HL-60 (cell line): Measurements from ENCODE around the gene PDE11A.

Experiments used
- DNase-seq, 2 experiments: peaks; one replicate each; pipeline ENCODE4 v3.0.0-alpha.2; 2010 to 2020; ENCODE audit warnings: low read depth in 1 of 2, low spot score in 1 of 2
- H3K27ac ChIP-seq: fragments of 250-450 bp; sonication (Bioruptor Pico); replicated peaks from 2 replicates; pipeline ENCODE4 v1.5.1; 2020; ENCODE audit warnings: mild to moderate bottlenecking, moderate library complexity
- H3K27me3 ChIP-seq: fragments of 250-450 bp; sonication (Bioruptor Pico); 2 replicates; pipeline ENCODE4 v1.5.1; 2021; ENCODE audit warnings: mild to moderate bottlenecking, moderate library complexity; ENCODE audit not compliant: insufficient read depth, poor library complexity, severe bottlenecking
- H3K4me3 ChIP-seq: replicated peaks from 2 replicates; pipeline ENCODE4 v1.5.1; 2011; ENCODE audit warnings: mild to moderate bottlenecking, control low read depth, low read length; ENCODE audit not compliant: insufficient read depth
- CTCF ChIP-seq: IDR thresholded peaks from one replicate; pipeline ENCODE4 v1.5.1; 2011; ENCODE audit warnings: low read length, control low read depth, inconsistent platforms; ENCODE audit not compliant: insufficient read depth
- GABPA ChIP-seq: IDR thresholded peaks from 2 replicates; pipeline ENCODE4 v1.6.1; 2012; ENCODE audit warnings: low read depth
- POLR2AphosphoS5 ChIP-seq: IDR thresholded peaks from 2 replicates; pipeline ENCODE4 v1.6.1; 2012; ENCODE audit warnings: low read depth
- REST ChIP-seq: IDR thresholded peaks from 2 replicates; pipeline ENCODE4 v1.6.1; 2012; ENCODE audit warnings: low read depth; ENCODE audit not compliant: insufficient replicate concordance
- SPI1 ChIP-seq: IDR thresholded peaks from 2 replicates; pipeline ENCODE4 v1.6.1; 2012; ENCODE audit warnings: low read depth, mild to moderate bottlenecking, borderline replicate concordance

Gene PDE11A

GRCh38 chr2:178106053-178106452 is 33.5 kb upstream of the PDE11A start:
- Histone ChIP-seq H3K27ac (no peak overlapping the region), H3K27me3 (no peaks in the 10 kb centered on the region), H3K4me3 (no peak overlapping the region)
- DNase-seq = no peak
- TF ChIP-seq SPI1 = no peak
- no peak for TF ChIP-seq CTCF
- no peak for TF ChIP-seq REST
- TF ChIP-seq POLR2AphosphoS5 = no peak
- TF ChIP-seq GABPA = no peak

DNA sequence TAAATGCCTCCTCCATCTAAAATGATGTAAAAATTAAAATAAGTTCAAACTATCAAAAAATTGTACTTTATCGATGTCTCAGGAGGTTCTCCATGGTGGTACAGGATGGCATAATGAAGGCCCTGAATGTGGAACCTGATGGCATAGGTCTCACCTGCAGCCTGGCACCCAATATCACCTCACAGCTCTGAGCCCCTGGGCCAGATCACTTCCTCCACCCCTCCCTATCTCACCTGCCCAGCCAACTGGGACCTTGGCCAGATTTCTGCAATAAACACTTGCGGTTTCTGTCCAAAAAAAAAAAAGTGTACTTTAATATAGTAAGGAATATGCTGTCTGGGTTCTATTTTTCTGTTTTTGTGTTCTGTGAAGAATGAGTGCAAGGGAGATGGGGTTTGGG is 33.0 kb upstream of the PDE11A start:
- Histone ChIP-seq H3K27me3 (no peaks in the 10 kb centered on the region), H3K4me3 (no peak overlapping the region), H3K27ac (no peak overlapping the region)
- TF ChIP-seq REST (no peak), GABPA (no peak), POLR2AphosphoS5 (no peak), SPI1 (no peak), CTCF (no peak)
- no peak for DNase-seq

DNA sequence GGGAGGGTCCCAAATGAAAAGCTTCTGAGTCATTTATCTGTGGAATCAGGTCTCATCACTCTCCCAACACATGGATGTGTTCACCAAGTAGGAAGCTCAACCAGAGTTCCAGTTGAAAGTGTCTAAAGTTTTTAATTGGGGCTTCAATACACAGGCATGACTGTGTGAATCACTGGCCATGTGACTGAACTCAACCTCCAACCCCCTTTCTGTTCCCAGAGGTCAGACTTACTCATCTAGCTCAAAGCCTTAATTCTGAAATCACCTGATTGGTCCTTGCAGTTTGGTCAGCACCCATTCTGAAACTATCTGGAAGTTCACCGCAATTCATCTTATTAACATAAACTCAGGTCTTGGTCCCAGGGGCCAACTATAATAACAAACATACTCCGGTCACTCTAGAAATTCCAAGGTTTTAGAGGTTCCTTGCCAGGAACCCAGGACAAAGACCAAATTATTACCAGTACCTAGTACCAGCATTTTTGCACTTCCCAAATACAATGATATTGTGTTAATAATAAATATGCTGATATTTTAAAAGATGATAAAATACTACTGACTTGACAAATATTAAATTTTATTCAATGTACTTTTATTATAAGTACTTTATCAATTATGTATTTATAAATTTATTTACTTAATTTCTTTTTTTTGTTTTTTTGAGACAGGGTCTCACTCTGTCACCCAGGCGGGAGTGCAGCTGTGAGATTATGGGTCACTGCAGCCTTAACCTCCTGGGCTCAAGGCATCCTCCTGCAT is 28.9 kb upstream of the PDE11A start:
- no peaks in the 10 kb centered on the region for H3K27me3 ChIP-seq
- no peak overlapping the region for H3K4me3 ChIP-seq
- TF ChIP-seq REST (no peak), SPI1 (no peak), CTCF (no peak), GABPA (no peak), POLR2AphosphoS5 (no peak)
- DNase-seq = no peak
- no peak overlapping the region for H3K27ac ChIP-seq
